Stimulated activated memory B cell treated with anti-CD40 and anti-IgM and Interleukin-4, amounts not matched to agents 10 μg/mL and 1 μg/mL and 100 μg/mL, for 72 hours (primary cell): ENCODE data around the gene TNFRSF13B.
A peak's percentile ranks its signal among the peaks of the same experiment; 100 is the strongest.

Experiments
- ATAC-seq: fragments of 150-1000 bp; cut with Tn5 transposase; 2 replicates; pipeline ENCODE4 v1.10.0; 2021
- H3K27ac Mint-ChIP-seq: one replicate; pipeline ENCODE4 v1.8.0; 2022; ENCODE audit warnings: mild to moderate bottlenecking, mixed read lengths
- H3K27me3 Mint-ChIP-seq: one replicate; pipeline ENCODE4 v1.8.0; 2022; ENCODE audit warnings: mixed read lengths
- H3K36me3 Mint-ChIP-seq: one replicate; pipeline ENCODE4 v1.8.0; 2022; ENCODE audit warnings: mixed read lengths
- H3K4me1 Mint-ChIP-seq: one replicate; pipeline ENCODE4 v1.8.0; 2022; ENCODE audit warnings: mixed read lengths
- H3K4me3 Mint-ChIP-seq: one replicate; pipeline ENCODE4 v1.8.0; 2022; ENCODE audit warnings: mild to moderate bottlenecking, moderate library complexity, mixed read lengths
- H3K9me3 Mint-ChIP-seq: one replicate; pipeline ENCODE4 v1.8.0; 2022; ENCODE audit warnings: mixed read lengths

The TNFRSF13B gene

DNA sequence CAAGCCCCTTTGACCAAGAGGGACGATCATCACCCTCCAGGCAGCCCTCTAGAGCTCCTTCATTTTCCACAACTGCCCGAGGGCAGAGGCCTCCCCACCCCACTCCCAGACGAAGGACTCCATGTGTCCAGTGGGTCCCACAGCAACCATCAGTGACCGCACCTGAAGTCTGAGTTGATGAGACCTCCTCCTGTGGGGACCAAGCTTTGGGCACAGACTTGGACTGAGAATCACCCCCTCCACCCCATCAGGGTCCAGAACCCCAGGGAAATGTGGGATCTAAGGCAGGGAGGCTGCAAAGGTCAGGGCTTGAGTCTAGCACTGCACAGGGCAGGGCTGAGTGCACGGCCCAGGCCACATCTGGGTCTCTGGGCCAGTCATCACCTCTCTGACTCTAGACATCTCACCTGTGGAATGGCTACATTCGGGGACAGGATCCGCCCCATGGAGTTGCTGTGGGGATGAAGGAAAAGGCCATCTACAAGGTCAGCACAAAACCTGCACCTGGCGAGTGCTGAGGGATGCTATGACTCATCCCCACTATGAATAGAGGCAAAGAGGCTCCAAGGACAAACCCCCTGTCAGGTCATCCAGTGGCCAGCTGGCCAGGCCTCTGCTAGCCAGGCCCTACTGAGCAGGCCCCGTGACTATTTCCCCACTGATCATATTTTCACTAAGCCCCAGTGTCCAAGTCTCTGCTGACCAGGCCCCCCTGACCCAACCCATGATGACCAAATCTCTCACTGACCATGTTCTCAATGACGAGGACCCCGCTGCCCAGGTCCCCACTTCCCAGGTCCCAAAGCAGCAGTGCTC is 38.4 kb downstream of the TNFRSF13B start:
- peaks cover 49% of the 10 kb centered on the region for H3K36me3 Mint-ChIP-seq
- no peaks in the 10 kb centered on the region for H3K27me3 Mint-ChIP-seq
- no peaks in the 10 kb centered on the region for H3K9me3 Mint-ChIP-seq
- ATAC-seq, result no peak
- H3K4me1 Mint-ChIP-seq, result peaks cover 61% of the 10 kb centered on the region
- H3K4me3 Mint-ChIP-seq, result no peak overlapping the region
- peak overlapping the region; percentile 79 for H3K27ac Mint-ChIP-seq

DNA sequence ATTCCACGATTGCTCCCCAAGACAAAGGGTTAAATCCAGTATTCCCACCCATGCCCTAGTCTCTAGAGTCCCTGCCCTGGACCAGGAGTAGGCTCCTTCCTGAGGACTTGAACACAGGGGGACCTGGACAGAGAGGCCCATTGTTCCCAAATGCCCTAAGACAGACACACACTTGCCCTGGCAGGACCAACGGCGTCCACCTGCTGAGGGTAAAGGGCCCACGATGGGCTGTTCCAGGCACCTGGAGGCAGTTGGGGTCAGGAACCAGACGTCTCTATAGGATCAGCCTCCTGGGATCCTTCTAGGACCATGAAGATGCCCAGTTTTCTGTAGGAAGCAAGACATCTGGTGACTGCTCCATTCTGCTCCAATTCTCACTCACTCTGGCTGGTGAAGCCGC is 39.3 kb downstream of the TNFRSF13B start:
- Mint-ChIP-seq H3K4me1 (peaks cover 70% of the 10 kb centered on the region), H3K27me3 (no peaks in the 10 kb centered on the region), H3K9me3 (no peaks in the 10 kb centered on the region), H3K36me3 (peaks cover 45% of the 10 kb centered on the region), H3K4me3 (no peak overlapping the region), H3K27ac (peak overlapping the region; percentile 80)
- ATAC-seq, result no peak

DNA sequence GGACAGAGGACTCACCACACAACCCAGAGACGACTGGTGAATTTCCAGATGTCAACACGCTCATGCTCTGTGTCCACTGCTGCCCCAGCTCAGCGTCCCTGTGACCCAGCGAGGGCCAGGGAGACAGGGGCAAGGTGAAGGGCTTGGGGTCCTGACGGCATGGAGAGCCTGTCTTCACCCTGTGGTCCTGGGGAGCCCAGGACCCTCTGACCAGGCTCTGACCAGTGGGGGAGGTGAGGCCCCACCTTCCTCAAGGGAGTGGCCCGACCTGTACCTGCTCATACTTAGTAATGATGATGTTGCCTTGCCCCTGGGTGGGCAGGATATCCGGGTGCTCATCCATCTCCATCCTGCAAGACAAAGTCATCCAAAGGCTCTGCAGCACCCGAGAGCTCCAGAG is 39.8 kb downstream of the TNFRSF13B start:
- Mint-ChIP-seq H3K9me3 (no peaks in the 10 kb centered on the region), H3K36me3 (peaks cover 50% of the 10 kb centered on the region), H3K4me1 (peaks cover 71% of the 10 kb centered on the region), H3K4me3 (no peak overlapping the region), H3K27me3 (no peaks in the 10 kb centered on the region), H3K27ac (peak overlapping the region; percentile 80)
- ATAC-seq, result no peak

DNA sequence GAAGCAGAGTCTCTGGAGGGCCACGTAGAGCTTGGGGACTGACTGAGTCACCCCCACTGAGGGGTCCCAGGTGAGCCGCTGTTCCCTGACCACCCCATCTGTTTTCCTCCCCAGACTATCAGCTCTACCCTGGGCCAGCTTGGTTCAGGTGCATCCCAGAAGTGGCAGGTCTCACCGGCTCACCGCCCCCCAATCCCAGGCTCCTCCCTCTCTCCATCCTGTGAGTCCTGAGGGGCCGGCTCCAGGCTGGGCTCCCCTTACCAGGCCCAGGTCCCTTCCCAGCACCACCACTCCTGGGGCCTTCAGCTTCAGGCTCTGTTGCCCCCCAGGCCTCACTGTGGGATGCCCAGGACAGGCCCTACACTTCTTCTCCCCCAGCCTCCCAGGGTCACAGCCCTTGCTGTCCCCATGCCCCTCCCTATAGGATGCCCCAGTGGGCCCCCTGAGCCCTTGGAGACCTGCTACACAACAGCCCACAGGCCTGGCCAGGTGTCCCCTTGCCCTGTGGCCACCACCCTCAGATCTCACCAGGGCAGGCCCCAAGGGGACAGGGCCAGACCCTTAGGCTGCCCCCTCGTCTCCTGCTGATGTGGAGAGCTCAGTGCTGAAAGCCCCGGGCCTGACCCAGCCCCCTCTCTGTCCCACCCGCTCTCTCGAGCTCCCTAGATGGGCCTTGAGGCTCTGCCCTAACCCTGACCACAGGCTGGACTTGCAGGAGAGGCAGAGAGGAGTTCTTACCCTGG is 40.4 kb downstream of the TNFRSF13B start:
- peaks cover 65% of the 10 kb centered on the region for H3K4me1 Mint-ChIP-seq
- H3K27me3 Mint-ChIP-seq, result no peaks in the 10 kb centered on the region
- H3K4me3 Mint-ChIP-seq, result no peak overlapping the region
- ATAC-seq, result no peak
- H3K27ac Mint-ChIP-seq, result peak overlapping the region; percentile 80
- peaks cover 56% of the 10 kb centered on the region for H3K36me3 Mint-ChIP-seq
- H3K9me3 Mint-ChIP-seq, result no peaks in the 10 kb centered on the region

DNA sequence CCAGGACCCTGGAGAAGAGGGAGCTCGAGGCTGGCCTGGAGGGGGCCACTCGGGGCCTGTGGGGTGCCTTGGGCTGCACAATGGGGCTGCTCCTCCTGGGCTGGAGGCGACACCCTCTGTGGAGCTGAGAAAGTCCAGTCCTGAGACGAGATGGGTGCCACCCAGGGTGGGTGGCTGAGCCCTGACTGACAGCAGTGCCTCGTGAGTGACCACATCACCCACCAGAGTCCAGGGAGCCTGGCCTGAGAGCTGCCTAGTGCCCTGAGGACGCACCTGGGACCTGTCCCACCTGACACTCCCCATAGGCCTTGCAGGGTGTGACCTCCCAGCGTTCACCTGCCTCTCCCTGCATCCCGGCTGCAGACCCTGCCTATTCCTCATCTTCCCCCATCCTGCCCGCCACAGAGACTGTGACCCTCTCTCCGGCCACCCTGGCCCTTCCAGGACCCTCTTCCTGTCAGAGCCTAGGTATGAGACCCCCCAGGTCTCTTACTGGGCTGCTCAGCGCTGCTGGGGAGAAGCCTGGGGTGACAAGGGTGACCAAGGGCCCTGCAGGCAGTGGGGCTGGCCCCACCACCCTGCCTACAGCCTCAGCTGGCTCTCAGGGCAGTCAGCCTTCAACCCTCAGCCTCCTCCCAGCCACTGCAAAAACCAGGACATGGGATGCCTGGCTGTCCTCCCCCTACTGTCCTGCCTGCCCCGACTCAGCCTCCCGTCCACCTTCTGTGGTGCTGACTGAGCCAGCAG is 41.2 kb downstream of the TNFRSF13B start:
- Mint-ChIP-seq H3K36me3 (peaks cover 52% of the 10 kb centered on the region), H3K27me3 (no peaks in the 10 kb centered on the region), H3K4me3 (no peak overlapping the region), H3K9me3 (no peaks in the 10 kb centered on the region), H3K4me1 (peaks cover 59% of the 10 kb centered on the region), H3K27ac (peak overlapping the region; percentile 80)
- no peak for ATAC-seq

DNA sequence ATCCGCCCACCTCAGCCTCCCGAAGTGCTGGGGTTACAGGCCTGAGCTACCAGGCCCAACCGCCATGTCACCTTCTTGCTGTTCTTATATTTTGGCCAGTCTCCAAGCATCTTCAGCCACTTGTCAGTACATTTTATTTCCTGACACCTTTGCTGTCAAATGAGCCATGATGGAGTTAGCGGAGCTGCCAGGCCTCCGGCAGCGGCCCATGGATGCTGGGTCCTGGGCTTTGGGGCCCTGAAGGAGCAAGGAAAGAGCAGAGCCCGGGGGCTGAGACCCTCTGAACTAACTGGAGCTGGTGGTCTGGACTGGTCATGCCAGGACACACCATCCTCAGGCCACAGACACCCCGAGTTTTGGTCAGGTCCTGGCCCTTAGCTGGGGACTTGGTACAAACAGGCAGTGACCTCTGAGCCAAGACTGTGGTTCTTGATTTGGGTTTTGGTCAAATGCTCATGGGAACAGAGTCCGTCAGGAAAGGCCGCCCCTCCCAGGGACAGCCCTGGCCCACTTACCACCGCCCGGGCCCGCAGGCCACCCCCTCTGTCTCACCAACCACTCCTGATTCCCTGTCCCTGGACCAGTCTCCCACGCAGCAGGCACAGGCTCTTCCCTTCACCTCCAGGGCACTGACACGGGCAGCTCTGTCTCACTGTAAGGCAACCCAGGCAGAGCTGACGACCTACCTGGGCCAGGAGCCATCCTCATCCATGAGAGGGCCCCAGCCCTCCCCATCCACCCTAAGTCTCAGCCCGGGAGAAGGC is 42.0 kb downstream of the TNFRSF13B start:
- Mint-ChIP-seq H3K36me3 (peaks cover 48% of the 10 kb centered on the region), H3K27ac (peak overlapping the region; percentile 80), H3K27me3 (no peaks in the 10 kb centered on the region), H3K9me3 (no peaks in the 10 kb centered on the region), H3K4me1 (peaks cover 51% of the 10 kb centered on the region), H3K4me3 (no peak overlapping the region)
- ATAC-seq, result no peak

DNA sequence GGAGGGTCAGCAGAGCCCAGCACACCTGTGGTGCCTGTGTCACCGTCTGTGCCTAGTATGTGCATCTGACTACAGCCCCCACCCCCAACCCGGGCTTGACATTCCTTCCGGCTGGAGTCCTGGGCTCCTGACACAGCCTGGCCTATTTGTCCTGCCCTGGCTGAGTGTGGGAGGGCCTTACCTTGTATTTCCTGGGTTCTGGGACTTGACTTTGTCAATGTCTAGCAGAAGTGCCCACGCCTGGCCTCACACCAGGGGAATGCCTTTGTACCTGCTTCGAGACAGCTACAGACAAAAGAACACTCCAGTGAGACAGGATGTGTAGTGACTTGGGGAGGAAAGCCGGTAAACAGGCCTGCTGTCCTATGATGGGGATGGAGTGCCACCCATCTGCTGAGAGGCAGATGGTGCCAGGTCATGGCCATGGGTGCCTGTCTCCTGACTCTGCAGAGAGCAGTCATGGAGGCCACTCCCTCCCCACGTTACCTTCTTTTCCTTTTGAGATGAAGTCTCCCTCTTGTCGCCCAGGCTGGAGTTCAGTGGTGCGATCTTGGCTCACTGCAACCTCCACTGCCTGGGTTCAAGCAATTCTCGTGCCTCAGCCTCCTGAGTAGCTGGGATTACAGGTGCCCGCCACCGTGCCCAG is 42.8 kb downstream of the TNFRSF13B start:
- no peaks in the 10 kb centered on the region for H3K9me3 Mint-ChIP-seq
- no peaks in the 10 kb centered on the region for H3K27me3 Mint-ChIP-seq
- H3K4me1 Mint-ChIP-seq, result peaks cover 43% of the 10 kb centered on the region
- no peak for ATAC-seq
- peaks cover 47% of the 10 kb centered on the region for H3K36me3 Mint-ChIP-seq
- H3K4me3 Mint-ChIP-seq, result no peak overlapping the region
- peak overlapping the region; percentile 80 for H3K27ac Mint-ChIP-seq

DNA sequence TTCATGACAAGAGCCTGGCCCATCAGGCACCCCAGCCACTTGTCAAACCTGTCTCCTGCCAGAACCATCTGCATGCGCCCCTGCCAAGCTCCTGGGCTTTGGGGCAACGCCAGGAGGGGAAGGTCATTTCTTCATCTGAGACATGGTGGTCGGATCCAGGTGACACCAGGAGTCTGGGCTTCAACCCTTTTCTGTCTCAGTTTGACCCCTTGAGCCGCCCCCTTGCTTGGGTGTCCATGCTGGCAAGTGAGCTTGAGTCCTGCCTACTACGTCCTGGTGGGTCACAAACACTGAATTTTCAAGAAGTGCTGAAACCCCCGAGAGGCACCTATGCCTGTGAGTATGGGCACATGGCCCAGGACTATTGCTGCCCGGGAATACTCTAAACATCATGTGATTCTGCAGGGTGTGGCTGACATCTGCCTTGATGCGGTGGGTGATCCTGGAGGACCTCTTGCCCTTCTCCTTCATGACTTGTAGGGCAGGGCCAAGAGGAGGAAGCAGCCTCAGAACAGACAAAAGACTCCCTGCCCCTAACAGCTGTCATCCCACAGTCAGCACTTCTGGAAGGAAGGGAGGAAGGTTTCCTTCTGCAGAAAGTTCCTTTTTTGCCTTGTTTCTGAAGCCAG is 43.4 kb downstream of the TNFRSF13B start:
- Mint-ChIP-seq H3K36me3 (peaks cover 47% of the 10 kb centered on the region), H3K27me3 (no peaks in the 10 kb centered on the region), H3K27ac (peak overlapping the region; percentile 80), H3K9me3 (no peaks in the 10 kb centered on the region), H3K4me1 (peaks cover 37% of the 10 kb centered on the region), H3K4me3 (no peak overlapping the region)
- ATAC-seq, result no peak

DNA sequence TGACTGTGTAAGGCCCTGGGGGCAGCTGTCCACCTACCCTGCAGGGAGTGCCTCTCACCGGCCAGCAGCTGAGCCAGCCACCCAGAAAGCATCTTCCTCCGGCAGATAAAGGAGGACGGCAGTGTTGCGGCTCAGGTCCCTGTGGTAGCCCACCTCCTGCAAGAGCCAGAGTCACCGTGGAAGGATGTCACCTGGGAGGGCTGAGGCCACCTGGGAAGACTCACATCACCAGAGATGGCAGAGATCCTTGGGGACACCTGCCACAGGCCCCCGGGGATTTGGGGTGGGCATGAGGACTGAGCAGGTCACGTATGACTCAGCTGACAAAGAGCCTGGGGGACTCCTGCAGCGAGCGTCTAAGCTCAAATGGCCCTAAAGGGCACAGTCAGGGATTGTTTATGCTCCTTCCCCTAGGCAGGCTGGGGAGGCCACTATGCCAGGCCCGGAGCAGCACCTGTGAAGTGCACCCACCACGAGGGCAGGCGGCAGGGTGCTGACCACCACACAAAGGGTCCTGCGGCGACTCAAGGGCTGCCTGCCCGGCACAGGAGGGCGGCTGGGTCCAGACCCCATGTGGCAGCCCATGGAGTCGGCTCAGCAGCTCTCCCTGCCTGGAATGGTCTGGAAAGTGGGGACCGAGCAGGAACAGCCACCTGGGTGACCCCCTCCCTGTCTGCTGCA is 44.1 kb downstream of the TNFRSF13B start:
- no peaks in the 10 kb centered on the region for H3K9me3 Mint-ChIP-seq
- peaks cover 44% of the 10 kb centered on the region for H3K4me1 Mint-ChIP-seq
- ATAC-seq, result peak; percentile 25
- H3K27me3 Mint-ChIP-seq, result no peaks in the 10 kb centered on the region
- peak overlapping the region; percentile 80 for H3K27ac Mint-ChIP-seq
- H3K36me3 Mint-ChIP-seq, result peaks cover 47% of the 10 kb centered on the region
- no peak overlapping the region for H3K4me3 Mint-ChIP-seq

DNA sequence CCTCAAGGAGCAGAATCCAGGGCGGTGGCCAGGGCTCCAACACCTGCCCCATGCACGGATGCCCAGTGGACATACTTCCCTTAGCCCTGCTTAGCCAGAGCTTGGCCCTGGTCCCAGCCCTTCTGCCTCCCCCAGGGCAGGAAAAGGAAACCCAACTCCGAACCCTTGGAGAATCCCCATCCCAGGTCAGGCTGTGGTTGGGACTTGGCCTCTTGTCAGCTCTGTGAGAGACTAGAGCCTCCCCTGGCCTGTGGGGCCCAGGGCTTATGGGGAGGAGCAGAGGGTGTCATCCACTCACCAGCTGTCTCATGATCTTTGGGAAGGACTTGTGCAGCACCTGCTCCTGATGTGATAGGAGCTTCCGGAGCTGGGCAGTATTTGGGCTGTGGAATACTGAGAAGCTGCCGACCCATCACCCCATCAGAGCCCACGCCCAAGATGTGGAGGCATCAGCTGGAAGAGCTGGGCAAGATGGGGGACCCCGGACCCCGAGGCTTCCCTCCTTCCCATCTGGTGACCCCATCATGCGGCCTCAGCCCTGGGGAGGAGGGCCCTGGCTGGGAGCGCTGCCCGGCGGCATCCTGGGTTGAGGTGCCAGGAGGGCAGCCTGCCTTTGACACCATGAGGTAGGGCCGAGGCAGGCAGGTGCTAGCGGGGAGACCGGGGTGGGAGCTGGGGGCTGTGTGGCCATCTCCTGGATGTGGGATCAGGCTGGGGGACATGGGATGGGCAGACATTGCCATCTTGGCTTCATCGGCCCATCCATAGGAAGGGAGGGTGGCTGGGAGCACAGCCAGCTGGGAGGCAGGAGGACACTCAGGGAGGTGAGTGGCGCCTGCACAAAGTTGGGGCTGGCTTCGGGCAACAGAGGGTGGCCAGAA is 45.1 kb downstream of the TNFRSF13B start:
- Mint-ChIP-seq H3K4me1 (peaks cover 40% of the 10 kb centered on the region), H3K36me3 (peaks cover 41% of the 10 kb centered on the region), H3K27ac (peak overlapping the region; percentile 80), H3K4me3 (no peak overlapping the region), H3K9me3 (no peaks in the 10 kb centered on the region), H3K27me3 (no peaks in the 10 kb centered on the region)
- no peak for ATAC-seq

DNA sequence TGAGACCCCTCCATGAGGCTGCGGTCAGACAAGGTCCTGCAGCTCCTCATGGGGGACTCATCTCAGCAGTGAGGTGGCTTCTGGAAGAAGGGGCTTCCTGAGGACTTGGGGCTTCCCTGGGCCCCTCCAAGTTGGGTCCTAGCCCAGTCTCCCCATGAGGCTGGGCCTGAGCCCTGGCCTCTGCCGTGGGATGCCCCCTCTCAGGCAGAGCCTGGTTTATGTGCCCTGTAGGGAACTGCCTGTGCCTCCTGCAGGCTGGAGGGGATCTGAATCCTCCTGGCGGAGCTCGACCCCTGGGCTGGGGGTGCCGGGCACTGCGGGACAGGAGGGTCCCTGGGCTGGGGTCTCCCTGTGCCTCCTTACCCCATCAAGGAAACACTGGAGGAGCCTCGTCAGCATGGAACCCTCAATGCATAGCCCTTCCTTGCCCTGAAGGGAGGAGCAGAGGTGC is 45.8 kb downstream of the TNFRSF13B start:
- no peaks in the 10 kb centered on the region for H3K9me3 Mint-ChIP-seq
- H3K4me3 Mint-ChIP-seq, result no peak overlapping the region
- no peak overlapping the region for H3K27ac Mint-ChIP-seq
- peaks cover 34% of the 10 kb centered on the region for H3K4me1 Mint-ChIP-seq
- ATAC-seq, result no peak
- H3K27me3 Mint-ChIP-seq, result no peaks in the 10 kb centered on the region
- peaks cover 35% of the 10 kb centered on the region for H3K36me3 Mint-ChIP-seq

DNA sequence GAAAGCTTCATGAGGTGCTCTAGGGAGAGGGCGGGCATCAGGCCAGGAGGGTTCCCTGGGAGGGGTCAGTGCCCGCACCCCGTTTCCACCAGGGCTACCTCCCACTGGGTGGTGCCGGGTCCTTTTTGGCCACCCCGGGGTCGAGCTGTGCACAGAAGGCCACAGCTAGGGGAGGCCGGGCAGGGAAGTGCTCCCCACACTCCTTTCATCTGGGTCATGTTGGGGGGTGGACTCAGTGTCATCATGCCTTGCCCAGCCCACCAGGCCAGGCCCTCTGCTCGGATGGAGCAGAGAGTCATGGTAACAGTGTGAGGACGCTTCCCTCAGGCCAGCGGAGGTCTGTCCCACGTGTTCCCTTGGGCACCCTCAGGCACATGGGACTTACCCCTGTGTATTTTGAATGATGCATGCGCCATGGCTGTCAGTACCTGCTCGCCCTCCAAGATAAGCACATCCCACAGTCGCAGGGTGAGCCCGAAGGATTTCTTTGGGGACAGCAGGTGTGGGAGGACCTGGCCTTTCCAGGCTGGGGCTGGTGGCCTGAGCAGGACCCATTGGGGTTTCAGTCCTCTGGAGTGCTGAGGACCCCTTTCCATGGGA is 46.4 kb downstream of the TNFRSF13B start:
- H3K4me1 Mint-ChIP-seq, result peaks cover 34% of the 10 kb centered on the region
- peak overlapping the region; percentile 44 for H3K27ac Mint-ChIP-seq
- no peak overlapping the region for H3K4me3 Mint-ChIP-seq
- ATAC-seq, result no peak
- peaks cover 35% of the 10 kb centered on the region for H3K36me3 Mint-ChIP-seq
- no peaks in the 10 kb centered on the region for H3K27me3 Mint-ChIP-seq
- no peaks in the 10 kb centered on the region for H3K9me3 Mint-ChIP-seq
